ENCODE data around the gene LHFPL3.

DNA sequence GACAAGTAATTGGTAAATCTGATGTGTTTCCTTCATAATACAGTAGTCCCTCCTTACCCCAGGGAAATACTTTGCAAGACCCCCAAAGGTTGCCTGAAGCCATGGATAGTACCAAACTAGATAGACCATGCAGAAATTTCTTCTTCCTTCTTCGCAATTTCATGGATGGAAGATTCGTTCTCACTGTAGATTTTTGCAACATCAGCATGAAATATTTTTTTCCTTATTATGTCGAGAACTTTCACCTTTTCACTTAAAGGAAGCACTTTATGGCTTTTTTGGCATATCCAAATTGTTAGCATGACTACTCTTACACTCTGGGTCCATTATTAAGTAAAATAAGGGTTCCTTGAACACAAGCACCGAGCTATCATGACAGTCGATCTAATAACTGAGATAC is 333.2 kb downstream of the LHFPL3 start:
- no peak for TF ChIP-seq POLR2A (IDR thresholded peaks at IDR 0.05)
- no peak for TF ChIP-seq CTCF (IDR thresholded peaks at IDR 0.05)

Measured in Peyer's patch (tissue), 4 donors.